Neural progenitor cell (in vitro differentiated cells): ENCODE measurements around the gene ANKRD53. TPM values are rescaled to one million over a fixed set of nuclear protein-coding genes. Genes with fewer than 3 reads are reported as not detected.
A peak's percentile ranks its signal among the peaks of the same experiment; 100 is the strongest.
"Not testable (repeated sequence)": the region's sequence is repeated elsewhere in the genome, so short reads cannot be mapped to it uniquely, and the experiment has no call there.

ENCODE experiments used
- DNase-seq: peaks from one replicate; pipeline ENCODE4 v3.0.0-alpha.2; 2016; ENCODE audit warnings: low spot score
- H2AFZ ChIP-seq: fragments of 200-600 bp; sonication (generic); replicated peaks from 2 replicates; pipeline ENCODE4 v1.6.1; 2016; ENCODE audit warnings: antibody characterized with exemption
- H3F3A ChIP-seq: fragments of 200-600 bp; sonication (generic); 2 replicates; pipeline ENCODE4 v1.6.1; 2016; ENCODE audit warnings: antibody characterized with exemption, low read depth
- H3K27ac ChIP-seq: fragments of 200-600 bp; sonication (generic); 2 replicates; pipeline ENCODE4 v1.5.1; 2016; ENCODE audit warnings: mild to moderate bottlenecking
- H3K27me3 ChIP-seq: fragments of 200-600 bp; sonication (generic); 2 replicates; pipeline ENCODE4 v1.6.1; 2016; ENCODE audit warnings: mild to moderate bottlenecking, moderate library complexity
- H3K36me3 ChIP-seq: fragments of 200-600 bp; sonication (generic); 2 replicates; pipeline ENCODE4 v1.5.1; 2016
- H3K4me1 ChIP-seq: fragments of 200-600 bp; sonication (generic); 2 replicates; pipeline ENCODE4 v1.6.1; 2016; ENCODE audit warnings: mixed run types
- H3K4me2 ChIP-seq: fragments of 200-600 bp; sonication (generic); 2 replicates; pipeline ENCODE4 v1.6.1; 2016
- H3K4me3 ChIP-seq: fragments of 200-600 bp; sonication (generic); 2 replicates; pipeline ENCODE4 v1.5.1; 2016
- H3K79me2 ChIP-seq: fragments of 200-600 bp; sonication (generic); 2 replicates; pipeline ENCODE4 v1.6.1; 2016; ENCODE audit warnings: low read depth
- H3K9ac ChIP-seq: fragments of 200-600 bp; sonication (generic); 2 replicates; pipeline ENCODE4 v1.6.1; 2016
- H3K9me3 ChIP-seq: fragments of 200-600 bp; sonication (generic); 2 replicates; pipeline ENCODE4 v1.5.1; 2016; ENCODE audit warnings: low read depth
- H4K20me1 ChIP-seq: fragments of 200-600 bp; sonication (generic); 2 replicates; pipeline ENCODE4 v1.6.1; 2016; ENCODE audit warnings: low read depth
- H3K27ac Mint-ChIP-seq: 3 replicates; pipeline ENCODE4 v1.8.0; 2021; ENCODE audit warnings: mixed read lengths
- H3K27me3 Mint-ChIP-seq: 2 replicates; pipeline ENCODE4 v1.8.0; 2022; ENCODE audit warnings: low read depth, mild to moderate bottlenecking, inconsistent platforms, moderate library complexity, mixed read lengths; ENCODE audit not compliant: insufficient read depth
- H3K36me3 Mint-ChIP-seq: 3 replicates; pipeline ENCODE4 v1.8.0; 2021; ENCODE audit warnings: mixed read lengths
- H3K4me1 Mint-ChIP-seq: 3 replicates; pipeline ENCODE4 v1.8.0; 2021; ENCODE audit warnings: mixed read lengths
- H3K4me3 Mint-ChIP-seq: 3 replicates; pipeline ENCODE4 v1.8.0; 2021; ENCODE audit warnings: mild to moderate bottlenecking, moderate library complexity, mixed read lengths
- H3K9me3 Mint-ChIP-seq: 3 replicates; pipeline ENCODE4 v1.8.0; 2020; ENCODE audit warnings: mixed read lengths
- CTCF ChIP-seq: fragments of 200-600 bp; sonication (generic); IDR thresholded peaks from 2 replicates; pipeline ENCODE4 v1.5.1; 2017; ENCODE audit warnings: antibody characterized with exemption, mild to moderate bottlenecking
- EZH2 ChIP-seq: fragments of 200-600 bp; sonication (generic); IDR thresholded peaks from 2 replicates; pipeline ENCODE4 v1.6.1; 2017; ENCODE audit warnings: antibody characterized with exemption, mild to moderate bottlenecking, moderate library complexity
- EZH2phosphoT487 ChIP-seq: fragments of 200-600 bp; sonication (generic); IDR thresholded peaks from 2 replicates; pipeline ENCODE4 v1.6.1; 2017; ENCODE audit warnings: antibody characterized with exemption
- total RNA-seq: library from RNA; depleted of rRNA; stranded (reverse); fragments of >200 nt; gene quantifications from 2 replicates; pipeline ENCODE4 v1.2.3, GENCODE V29; 2015; ENCODE audit warnings: low replicate concordance

The ANKRD53 gene
- total RNA-seq, 1 donor from 2014 or later = not detected

GRCh38 chr2:70994009-70994698, 15.7 kb downstream of the ANKRD53 start:
- no peaks in the 10 kb centered on the region for H3K9me3 Mint-ChIP-seq
- H3K27ac ChIP-seq = no peak overlapping the region
- TF ChIP-seq EZH2 (no peak), EZH2phosphoT487 (no peak), CTCF (no peak)
- H3K4me1 ChIP-seq = peaks cover 6% of the 10 kb centered on the region
- peaks cover 21% of the 10 kb centered on the region for H4K20me1 ChIP-seq
- H3K36me3 ChIP-seq = no peaks in the 10 kb centered on the region
- peak overlapping the region; percentile 35 for H3K27ac Mint-ChIP-seq
- no peaks in the 10 kb centered on the region for H3K9me3 ChIP-seq
- peak overlapping the region; percentile 95 for H3K4me3 Mint-ChIP-seq
- peak overlapping the region; percentile 95 for H3K4me2 ChIP-seq
- H3K27me3 ChIP-seq = peaks cover 30% of the 10 kb centered on the region
- peak; percentile 42 for DNase-seq
- H3K4me1 Mint-ChIP-seq = peaks cover 15% of the 10 kb centered on the region
- H3K27me3 Mint-ChIP-seq = peaks cover 9% of the 10 kb centered on the region
- no peak overlapping the region for H2AFZ ChIP-seq
- H3K9ac ChIP-seq = peak overlapping the region; percentile 77
- H3K4me3 ChIP-seq = peak overlapping the region; percentile 97
- peaks cover 15% of the 10 kb centered on the region for H3F3A ChIP-seq
- peaks cover 4% of the 10 kb centered on the region for H3K36me3 Mint-ChIP-seq
- H3K79me2 ChIP-seq = peaks cover 19% of the 10 kb centered on the region

GRCh38 chr2:70994699-70995425, 16.4 kb downstream of the ANKRD53 start, which contains the start of gene TEX261:
TEX261 (minus strand) TSS chr2:70994873; CDS start chr2:70994757, 116 bp downstream.
- H3K27me3 ChIP-seq = peaks cover 36% of the 10 kb centered on the region
- H3K36me3 Mint-ChIP-seq = peaks cover 4% of the 10 kb centered on the region
- H3K27ac Mint-ChIP-seq = peak within 1 kb of the TSS; percentile 35
- peaks cover 15% of the 10 kb centered on the region for H3K4me1 Mint-ChIP-seq
- peaks cover 15% of the 10 kb centered on the region for H3F3A ChIP-seq
- H3K4me1 ChIP-seq = peaks cover 6% of the 10 kb centered on the region
- DNase-seq = peak; percentile 96
- H3K4me3 Mint-ChIP-seq = peak within 1 kb of the TSS; percentile 95
- no peaks in the 10 kb centered on the region for H3K9me3 ChIP-seq
- H3K36me3 ChIP-seq = no peaks in the 10 kb centered on the region
- H2AFZ ChIP-seq = peak within 1 kb of the TSS; percentile 89
- H3K9me3 Mint-ChIP-seq = no peaks in the 10 kb centered on the region
- no peak within 1 kb of the TSS for H3K27ac ChIP-seq
- H3K9ac ChIP-seq = peak within 1 kb of the TSS; percentile 77
- TF ChIP-seq CTCF (peak; percentile 64), EZH2phosphoT487 (peak; percentile 49), EZH2 (peak; percentile 65)
- peak within 1 kb of the TSS; percentile 96 for H3K4me2 ChIP-seq
- peaks cover 21% of the 10 kb centered on the region for H4K20me1 ChIP-seq
- H3K4me3 ChIP-seq = peak within 1 kb of the TSS; percentile 97
- peaks cover 19% of the 10 kb centered on the region for H3K79me2 ChIP-seq
- H3K27me3 Mint-ChIP-seq = peaks cover 9% of the 10 kb centered on the region

- DNase-seq = peak; percentile 68
- peaks cover 6% of the 10 kb centered on the region for H3K4me1 ChIP-seq
- H3K9ac ChIP-seq = no peak overlapping the region
- H3K79me2 ChIP-seq = peaks cover 19% of the 10 kb centered on the region
- Mint-ChIP-seq H3K27ac (no peak overlapping the region), H3K36me3 (peaks cover 4% of the 10 kb centered on the region), H3K4me1 (peaks cover 15% of the 10 kb centered on the region), H3K4me3 (peak overlapping the region; percentile 90), H3K9me3 (no peaks in the 10 kb centered on the region), H3K27me3 (peaks cover 9% of the 10 kb centered on the region)
- H3K27me3 ChIP-seq = peaks cover 36% of the 10 kb centered on the region
- peak overlapping the region; percentile 96 for H3K4me2 ChIP-seq
- no peaks in the 10 kb centered on the region for H3K9me3 ChIP-seq
- H3K36me3 ChIP-seq = no peaks in the 10 kb centered on the region
- TF ChIP-seq EZH2 (no peak), EZH2phosphoT487 (peak; percentile 43), CTCF (peak; percentile 57)
- H4K20me1 ChIP-seq = peaks cover 21% of the 10 kb centered on the region
- peak overlapping the region; percentile 89 for H2AFZ ChIP-seq
- peak overlapping the region; percentile 97 for H3K4me3 ChIP-seq
- H3K27ac ChIP-seq = no peak overlapping the region
- H3F3A ChIP-seq = peaks cover 15% of the 10 kb centered on the region
Measured at GRCh38 chr2:70995426-70995729, 16.9 kb downstream of the ANKRD53 start.

- H3K9me3 Mint-ChIP-seq, H2AFZ ChIP-seq, H3K79me2 ChIP-seq, H3K4me3 ChIP-seq, H3K9ac ChIP-seq, DNase-seq, H3K4me3 Mint-ChIP-seq, H3K27ac Mint-ChIP-seq, H3K4me2 ChIP-seq, H3K27me3 Mint-ChIP-seq, H3K36me3 Mint-ChIP-seq, H4K20me1 ChIP-seq, H3K27ac ChIP-seq, H3K36me3 ChIP-seq, H3K9me3 ChIP-seq: not testable (repeated sequence)
- Histone ChIP-seq H3K27me3 (peaks cover 36% of the 10 kb centered on the region), H3F3A (peaks cover 32% of the 10 kb centered on the region), H3K4me1 (peaks cover 19% of the 10 kb centered on the region)
- peaks cover 21% of the 10 kb centered on the region for H3K4me1 Mint-ChIP-seq
Measured at GRCh38 chr2:70998885-70999284, 20.5 kb downstream of the ANKRD53 start.
